Type B pancreatic cell (in vitro differentiated cells): ENCODE results near the gene PLCH2. TPM values are rescaled to one million over a fixed set of nuclear protein-coding genes. Genes with fewer than 3 reads are reported as not detected.
A peak's percentile ranks its signal among the peaks of the same experiment; 100 is the strongest.

ENCODE experiments used
- DNase-seq: peaks from one replicate; pipeline ENCODE4 v3.0.0; 2021; ENCODE audit warnings: mixed read lengths; ENCODE audit not compliant: unreplicated experiment; ENCODE audit errors: extremely low spot score
- H3K27ac Mint-ChIP-seq: 2 replicates; pipeline ENCODE4 v1.8.0; 2021; ENCODE audit warnings: mild to moderate bottlenecking, mixed read lengths
- H3K27me3 Mint-ChIP-seq: 2 replicates; pipeline ENCODE4 v1.8.0; 2021; ENCODE audit warnings: mixed read lengths
- H3K36me3 Mint-ChIP-seq: 2 replicates; pipeline ENCODE4 v1.8.0; 2021; ENCODE audit warnings: mixed read lengths
- H3K4me1 Mint-ChIP-seq: one replicate; pipeline ENCODE4 v1.8.0; 2021; ENCODE audit warnings: mixed read lengths; ENCODE audit not compliant: unreplicated experiment
- H3K4me3 Mint-ChIP-seq: 2 replicates; pipeline ENCODE4 v1.8.0; 2021; ENCODE audit warnings: mild to moderate bottlenecking, mixed read lengths
- H3K9me3 Mint-ChIP-seq: 2 replicates; pipeline ENCODE4 v1.8.0; 2021; ENCODE audit warnings: mixed read lengths
- total RNA-seq: library from RNA; stranded (reverse); gene quantifications from 2 replicates; pipeline ENCODE4 v1.2.1, GENCODE V29; 2021; ENCODE audit warnings: low replicate concordance
- TF ChIP-seq, protein P1 (sequence below): fragments of 200-600 bp; sonication (generic); conservative IDR thresholded peaks from 2 replicates; pipeline ENCODE4 v1.5.0; 2021; ENCODE audit warnings: antibody characterized with exemption, mild to moderate bottlenecking

The PLCH2 gene
- total RNA-seq, 1 donor from 2014 or later: 0.82 TPM

DNA sequence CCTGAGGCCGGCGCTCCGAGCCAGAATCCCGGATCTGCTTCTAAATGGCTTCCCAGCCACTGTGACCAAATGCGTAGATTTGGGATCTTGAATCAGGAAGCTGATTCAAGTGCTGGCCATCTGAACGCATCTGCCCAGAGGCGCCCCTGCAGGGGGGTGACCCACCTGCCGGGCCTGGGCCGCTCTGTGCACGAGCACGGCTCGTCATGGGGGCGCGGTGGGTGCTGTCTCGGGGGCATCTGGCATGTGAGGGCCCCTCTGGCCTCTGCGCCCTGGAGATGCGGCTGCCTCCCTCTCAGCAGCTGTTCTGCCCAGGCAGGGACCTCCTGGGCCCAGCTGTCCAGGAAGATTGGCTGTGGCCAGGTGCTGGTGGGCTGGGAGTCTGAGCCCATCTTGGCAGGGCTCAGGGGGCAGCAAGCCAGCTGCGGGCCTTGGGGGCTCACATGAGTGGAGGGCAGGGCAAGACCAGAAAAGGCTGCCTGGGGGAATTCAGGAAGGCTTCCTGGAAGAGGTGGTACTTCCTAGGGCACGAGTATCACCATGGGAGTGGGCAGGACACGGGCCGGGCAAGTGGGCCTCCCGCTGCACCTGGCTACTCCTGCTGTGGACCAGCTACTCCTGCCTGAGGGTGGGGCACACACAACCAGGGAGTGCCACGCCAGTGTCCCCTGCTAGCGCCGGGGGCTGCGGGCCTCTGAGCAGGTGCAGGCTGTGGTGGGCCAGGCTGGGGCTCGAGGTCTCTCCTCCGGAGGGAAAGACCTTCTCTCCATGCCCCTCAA is 25.1 kb downstream of the PLCH2 start:
- no peak overlapping the region for H3K4me3 Mint-ChIP-seq
- no peak for DNase-seq

DNA sequence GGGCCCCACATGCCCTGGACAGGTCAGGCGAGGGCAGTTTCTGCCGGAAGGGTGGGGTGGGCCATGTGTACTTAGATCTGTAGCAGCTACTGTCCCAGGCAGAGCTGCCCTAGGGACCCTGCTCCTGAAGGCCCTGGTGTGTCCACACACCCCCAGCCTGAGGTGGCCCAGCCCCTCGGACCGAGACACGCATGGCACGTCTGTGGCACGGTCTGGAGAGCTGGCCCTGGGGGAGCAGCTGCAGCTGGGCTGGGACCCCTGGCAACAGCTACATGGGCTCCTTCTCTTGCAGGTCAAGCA is 25.7 kb downstream of the PLCH2 start:
- Mint-ChIP-seq H3K4me1 (no peaks in the 10 kb centered on the region), H3K4me3 (no peak overlapping the region), H3K27ac (no peak overlapping the region), H3K9me3 (no peaks in the 10 kb centered on the region), H3K27me3 (no peaks in the 10 kb centered on the region), H3K36me3 (no peaks in the 10 kb centered on the region)
- DNase-seq: no peak
- TF ChIP-seq, protein P1, sequence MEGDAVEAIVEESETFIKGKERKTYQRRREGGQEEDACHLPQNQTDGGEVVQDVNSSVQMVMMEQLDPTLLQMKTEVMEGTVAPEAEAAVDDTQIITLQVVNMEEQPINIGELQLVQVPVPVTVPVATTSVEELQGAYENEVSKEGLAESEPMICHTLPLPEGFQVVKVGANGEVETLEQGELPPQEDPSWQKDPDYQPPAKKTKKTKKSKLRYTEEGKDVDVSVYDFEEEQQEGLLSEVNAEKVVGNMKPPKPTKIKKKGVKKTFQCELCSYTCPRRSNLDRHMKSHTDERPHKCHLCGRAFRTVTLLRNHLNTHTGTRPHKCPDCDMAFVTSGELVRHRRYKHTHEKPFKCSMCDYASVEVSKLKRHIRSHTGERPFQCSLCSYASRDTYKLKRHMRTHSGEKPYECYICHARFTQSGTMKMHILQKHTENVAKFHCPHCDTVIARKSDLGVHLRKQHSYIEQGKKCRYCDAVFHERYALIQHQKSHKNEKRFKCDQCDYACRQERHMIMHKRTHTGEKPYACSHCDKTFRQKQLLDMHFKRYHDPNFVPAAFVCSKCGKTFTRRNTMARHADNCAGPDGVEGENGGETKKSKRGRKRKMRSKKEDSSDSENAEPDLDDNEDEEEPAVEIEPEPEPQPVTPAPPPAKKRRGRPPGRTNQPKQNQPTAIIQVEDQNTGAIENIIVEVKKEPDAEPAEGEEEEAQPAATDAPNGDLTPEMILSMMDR: no peak

More for the DNA sequence above, 25.1 kb downstream of the PLCH2 start:
- TF ChIP-seq, protein P1: no peak
- H3K9me3 Mint-ChIP-seq: no peaks in the 10 kb centered on the region
- H3K27ac Mint-ChIP-seq: no peak overlapping the region
- no peaks in the 10 kb centered on the region for H3K27me3 Mint-ChIP-seq
- no peaks in the 10 kb centered on the region for H3K36me3 Mint-ChIP-seq
- no peaks in the 10 kb centered on the region for H3K4me1 Mint-ChIP-seq

GRCh38 chr1:2502210-2502609 is 26.1 kb downstream of the PLCH2 start:
- Mint-ChIP-seq H3K4me1 (no peaks in the 10 kb centered on the region), H3K4me3 (no peak overlapping the region), H3K27me3 (no peaks in the 10 kb centered on the region), H3K9me3 (no peaks in the 10 kb centered on the region), H3K27ac (no peak overlapping the region), H3K36me3 (no peaks in the 10 kb centered on the region)
- no peak for DNase-seq
- TF ChIP-seq, protein P1: no peak

DNA sequence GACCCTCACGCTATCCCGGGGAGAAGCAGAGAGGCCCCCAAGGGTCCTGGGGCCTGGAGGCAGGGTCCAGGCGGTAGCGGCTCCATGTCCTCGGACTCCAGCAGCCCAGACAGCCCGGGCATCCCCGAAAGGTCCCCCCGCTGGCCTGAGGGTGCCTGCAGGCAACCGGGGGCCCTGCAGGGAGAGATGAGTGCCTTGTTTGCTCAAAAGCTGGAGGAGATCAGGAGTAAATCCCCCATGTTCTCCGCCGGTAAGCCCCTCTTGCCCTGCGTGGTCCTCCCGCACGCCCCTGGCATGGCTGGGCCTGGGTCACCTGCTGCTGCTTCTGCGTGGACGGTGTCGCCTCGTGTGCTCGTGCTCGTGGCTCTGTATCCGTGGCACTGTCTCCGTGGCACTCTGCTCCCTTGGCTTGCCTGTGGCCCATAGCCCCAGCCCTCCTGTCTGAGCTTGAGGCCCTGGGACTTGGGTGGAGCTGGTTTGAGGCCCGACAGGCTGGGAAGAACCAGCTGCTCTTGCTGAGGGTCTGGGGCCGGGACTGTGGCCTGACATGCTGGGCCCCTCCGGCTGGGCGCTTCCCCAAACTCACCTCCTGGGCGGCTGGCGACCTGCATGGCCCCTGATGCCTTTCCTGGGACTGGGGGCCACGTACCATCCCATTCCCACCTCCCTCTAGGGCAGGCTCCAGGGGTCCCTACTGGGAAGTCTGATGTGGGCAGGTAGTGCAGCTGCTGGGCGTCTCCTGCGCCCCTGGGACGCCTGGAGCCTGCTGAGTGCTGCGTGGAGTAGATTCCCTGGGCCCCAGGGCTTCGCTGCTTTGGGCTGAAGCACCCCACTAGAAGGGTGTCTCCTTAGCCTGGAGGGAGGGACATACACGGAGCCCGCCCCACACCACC is 26.8 kb downstream of the PLCH2 start:
- TF ChIP-seq, protein P1: no peak
- Mint-ChIP-seq H3K4me3 (no peak overlapping the region), H3K27me3 (no peaks in the 10 kb centered on the region), H3K9me3 (no peaks in the 10 kb centered on the region), H3K36me3 (no peaks in the 10 kb centered on the region), H3K4me1 (no peaks in the 10 kb centered on the region), H3K27ac (no peak overlapping the region)
- no peak for DNase-seq

DNA sequence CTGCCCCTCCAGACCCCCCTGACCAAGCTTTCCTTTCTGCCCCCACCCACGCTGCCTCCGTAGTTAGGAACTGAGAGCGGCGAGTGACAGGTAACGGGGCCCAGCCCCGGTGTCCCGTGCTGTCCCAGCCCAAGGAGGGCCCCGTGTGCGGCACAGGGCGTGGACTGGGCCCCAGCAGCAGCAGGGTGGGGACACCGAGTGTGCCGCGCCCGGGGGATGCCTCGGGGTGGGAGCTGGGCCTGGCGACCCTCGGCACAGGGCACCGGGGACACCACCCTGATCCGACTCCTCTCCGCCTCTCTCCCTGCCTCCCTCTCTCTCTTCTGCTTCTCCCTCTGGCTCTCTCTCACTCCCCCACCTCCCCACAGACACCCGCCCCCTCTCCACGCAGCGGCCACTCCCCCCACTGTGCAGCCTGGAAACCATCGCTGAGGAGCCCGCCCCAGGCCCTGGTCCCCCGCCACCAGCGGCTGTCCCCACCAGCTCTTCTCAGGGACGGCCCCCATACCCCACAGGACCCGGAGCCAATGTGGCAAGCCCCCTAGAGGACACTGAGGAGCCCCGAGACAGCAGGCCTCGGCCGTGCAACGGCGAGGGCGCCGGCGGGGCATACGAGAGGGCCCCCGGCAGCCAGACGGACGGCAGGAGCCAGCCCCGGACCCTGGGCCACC is 27.6 kb downstream of the PLCH2 start:
- DNase-seq: no peak
- Mint-ChIP-seq H3K36me3 (no peaks in the 10 kb centered on the region), H3K27ac (no peak overlapping the region), H3K4me3 (no peak overlapping the region), H3K9me3 (no peaks in the 10 kb centered on the region), H3K4me1 (no peaks in the 10 kb centered on the region), H3K27me3 (no peaks in the 10 kb centered on the region)
- TF ChIP-seq, protein P1: peak; percentile 28
